Measurements from ENCODE around the gene PDZRN3.

PDZRN3 gene

DNA sequence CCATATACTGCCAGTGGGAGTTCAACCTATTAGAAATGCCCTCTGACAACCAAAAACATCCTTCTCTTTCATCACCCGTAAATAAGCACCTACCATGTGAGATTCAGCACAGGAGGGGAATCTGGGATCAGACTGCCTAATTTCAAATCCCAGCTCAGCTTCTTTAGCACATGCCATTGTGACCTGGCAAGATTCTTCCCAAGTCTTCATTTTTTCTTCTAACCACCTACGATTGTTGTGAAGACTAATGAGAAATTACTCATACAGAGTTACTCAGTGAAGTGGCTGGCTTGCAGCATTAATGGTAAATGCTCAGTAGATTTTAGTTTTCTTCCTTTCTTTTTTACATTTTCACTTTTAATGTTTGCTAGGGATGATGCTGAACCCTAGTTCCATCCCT, 176.7 kb downstream of the PDZRN3 start:
- no peak for DNase-seq

DNA sequence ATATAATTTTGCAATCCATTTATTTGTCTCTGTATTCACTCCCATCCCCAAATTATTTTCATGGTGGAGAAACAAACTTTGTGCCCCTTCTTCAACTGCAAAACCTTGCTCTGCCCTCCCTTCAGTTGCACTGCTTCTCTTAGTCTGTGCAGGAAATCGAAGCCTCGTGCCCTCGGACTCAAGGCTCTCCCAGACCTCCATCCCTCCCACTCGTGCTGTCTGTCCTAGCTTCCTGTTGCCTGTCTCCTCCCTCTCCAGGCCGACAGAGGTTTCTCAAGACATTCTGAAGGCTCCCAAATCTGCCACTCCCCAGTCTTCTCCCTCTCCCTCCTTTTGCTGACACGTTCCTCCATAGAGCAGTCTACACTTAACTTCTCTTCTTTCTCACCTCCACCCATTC, 177.6 kb downstream of the PDZRN3 start:
- DNase-seq, result no peak

DNA sequence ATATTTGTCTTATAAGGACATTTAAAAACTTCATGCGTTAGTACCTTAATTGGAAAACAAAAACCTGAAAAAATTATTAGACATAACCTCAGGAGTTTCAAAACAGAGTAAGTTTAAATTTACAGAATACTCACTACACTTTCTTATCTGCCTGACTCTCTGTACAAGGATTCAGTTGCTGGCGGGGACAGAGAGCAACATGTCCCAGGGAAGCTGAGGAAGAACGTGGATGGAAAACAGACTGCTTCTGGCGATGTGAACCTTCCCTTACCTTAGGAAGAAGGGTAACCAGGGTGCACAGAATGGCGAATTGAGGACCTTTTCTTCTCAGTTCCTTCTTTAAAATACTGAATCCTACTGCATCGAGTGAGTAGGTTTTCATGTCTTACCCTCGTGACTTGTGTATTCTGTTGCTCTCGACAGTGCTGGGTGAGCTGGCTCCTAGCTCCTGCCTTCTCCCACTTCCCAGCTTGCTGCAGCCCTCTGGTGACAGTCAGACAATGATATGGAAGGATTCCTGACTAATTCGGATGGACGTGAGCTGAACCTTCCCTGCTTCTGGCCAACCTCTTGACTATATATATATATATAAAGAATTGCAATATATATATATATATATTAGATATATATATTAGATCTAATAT, 178.2 kb downstream of the PDZRN3 start:
- no peak for DNase-seq

DNA sequence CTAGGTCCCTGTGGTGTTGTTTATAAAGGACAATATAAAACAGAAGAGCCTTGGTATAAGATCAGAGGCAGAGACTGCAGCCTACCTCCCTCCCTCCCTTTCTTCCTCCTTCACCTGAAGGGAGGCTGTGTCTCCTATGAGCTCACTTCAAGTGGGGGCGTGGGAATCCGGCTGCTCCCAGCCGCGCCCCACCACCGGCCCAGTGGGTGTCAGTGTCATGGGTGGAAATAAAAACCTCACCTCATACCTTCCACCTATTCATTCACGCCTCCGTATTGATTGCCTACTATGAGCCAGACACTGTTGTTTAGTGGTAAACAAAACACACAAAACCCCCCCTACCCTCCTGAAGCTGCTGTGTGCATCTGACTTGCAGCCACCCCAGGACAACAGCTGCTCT, 181.9 kb downstream of the PDZRN3 start:
- no peak for DNase-seq

DNA sequence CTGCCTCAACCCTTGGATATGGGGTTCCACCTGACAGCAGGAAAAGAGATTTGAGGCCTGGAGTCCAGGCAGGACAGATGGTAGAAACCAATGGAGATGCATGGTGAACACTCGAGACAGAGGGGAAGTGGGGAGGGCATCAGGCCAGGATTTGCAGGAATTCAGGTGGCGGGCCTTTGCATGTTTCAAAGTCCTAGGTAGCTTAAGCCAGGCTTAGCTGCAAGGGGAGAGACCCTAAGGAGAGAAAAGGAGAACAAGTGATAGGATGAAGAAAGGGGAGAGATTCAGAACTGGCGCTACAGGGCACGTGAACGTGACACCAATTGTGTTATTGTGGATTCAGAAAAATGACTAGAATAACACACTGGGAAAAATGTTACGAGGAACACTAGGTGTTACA, 182.6 kb downstream of the PDZRN3 start:
- DNase-seq, result no peak

DNA sequence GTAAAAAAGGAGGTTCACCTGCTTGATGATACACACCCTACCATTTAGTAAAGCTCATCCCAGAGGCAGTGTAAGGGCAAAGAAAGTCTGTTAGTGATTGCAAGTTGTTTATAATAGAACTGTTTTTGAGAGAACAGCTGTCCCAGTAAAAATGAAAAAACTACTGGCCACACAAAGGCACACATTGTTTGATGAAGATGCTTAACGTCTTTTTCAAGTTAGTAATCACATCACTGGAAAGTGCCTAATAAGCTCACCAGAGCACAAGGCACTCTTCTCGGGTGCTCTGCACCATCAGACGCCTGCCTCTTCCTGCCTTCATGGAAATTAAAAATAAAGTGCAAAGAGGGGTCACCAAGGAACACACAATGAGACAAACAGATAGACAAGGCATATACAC, 186.9 kb downstream of the PDZRN3 start:
- DNase-seq, result no peak

DNA sequence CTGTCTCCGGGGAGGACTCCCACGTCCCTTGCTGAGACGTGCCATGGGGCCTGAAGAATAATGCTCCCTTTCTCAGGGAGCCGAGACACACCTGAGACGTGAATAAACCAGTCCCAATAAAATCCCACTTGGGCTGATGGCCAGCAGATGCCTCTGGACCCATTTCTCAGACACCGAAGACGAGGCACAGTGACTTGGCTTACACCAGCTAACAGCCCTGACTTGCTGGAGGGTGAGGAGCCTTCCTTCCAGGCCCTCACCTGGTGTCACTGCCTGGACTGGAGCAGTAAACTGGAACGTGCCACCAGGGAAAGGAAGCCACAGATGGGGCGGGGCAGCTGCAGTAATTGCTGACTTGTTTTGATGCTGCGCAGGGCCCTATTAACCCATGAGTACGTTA, 189.7 kb downstream of the PDZRN3 start:
- no peak for DNase-seq

DNA sequence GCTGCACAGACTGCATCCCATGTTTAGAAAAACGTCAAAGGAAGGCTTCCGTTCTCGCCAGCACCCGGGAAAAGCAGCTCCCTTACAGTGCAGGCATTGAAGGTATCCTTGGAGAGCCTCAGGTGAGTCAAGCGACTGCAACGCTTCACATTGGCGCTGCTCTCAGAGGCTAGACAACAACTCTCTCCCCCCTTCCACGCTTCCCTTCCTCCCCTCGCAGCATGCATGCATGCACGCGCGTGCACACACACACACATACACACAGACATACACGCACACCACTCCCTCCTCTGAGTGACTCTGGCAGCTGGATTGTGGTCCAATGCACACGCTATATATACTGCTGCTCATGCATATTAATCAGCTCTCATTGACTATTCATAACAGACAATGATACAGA, 191.1 kb downstream of the PDZRN3 start:
- no peak for DNase-seq

DNA sequence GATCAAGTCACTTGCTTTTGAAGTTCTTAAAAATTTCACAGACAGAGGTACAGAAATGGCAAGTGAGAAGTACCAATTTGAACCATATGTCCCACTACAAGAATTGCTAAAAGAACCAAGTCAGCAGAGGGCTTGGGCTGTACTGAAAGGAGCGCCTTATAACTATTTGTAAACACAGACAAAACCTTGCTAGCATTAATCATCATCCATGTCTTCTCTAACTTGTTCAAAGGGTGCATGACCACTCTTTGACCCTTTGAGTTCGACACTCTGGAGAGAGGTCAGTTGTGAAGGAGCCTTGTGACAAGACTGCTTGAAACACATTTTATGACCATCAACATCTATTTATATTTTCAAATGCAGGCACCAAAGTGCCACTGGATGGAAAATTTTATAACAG, 191.7 kb downstream of the PDZRN3 start:
- DNase-seq, result no peak

DNA sequence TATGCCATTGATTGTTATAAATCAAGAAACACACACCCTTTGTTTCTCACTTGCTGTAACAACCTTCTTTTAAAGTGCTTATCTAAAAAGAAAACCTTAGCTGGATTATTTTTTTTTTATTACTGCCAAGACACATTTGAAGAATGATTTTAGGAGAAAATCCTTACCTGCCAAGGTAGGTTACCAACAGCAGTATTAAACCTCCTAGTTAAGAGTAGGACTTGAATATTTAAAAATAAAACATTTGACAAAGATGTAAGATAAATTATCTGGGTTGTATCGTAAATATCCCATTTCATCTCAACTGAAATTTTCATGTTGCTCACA, 192.1 kb downstream of the PDZRN3 start:
- DNase-seq, result no peak

DNA sequence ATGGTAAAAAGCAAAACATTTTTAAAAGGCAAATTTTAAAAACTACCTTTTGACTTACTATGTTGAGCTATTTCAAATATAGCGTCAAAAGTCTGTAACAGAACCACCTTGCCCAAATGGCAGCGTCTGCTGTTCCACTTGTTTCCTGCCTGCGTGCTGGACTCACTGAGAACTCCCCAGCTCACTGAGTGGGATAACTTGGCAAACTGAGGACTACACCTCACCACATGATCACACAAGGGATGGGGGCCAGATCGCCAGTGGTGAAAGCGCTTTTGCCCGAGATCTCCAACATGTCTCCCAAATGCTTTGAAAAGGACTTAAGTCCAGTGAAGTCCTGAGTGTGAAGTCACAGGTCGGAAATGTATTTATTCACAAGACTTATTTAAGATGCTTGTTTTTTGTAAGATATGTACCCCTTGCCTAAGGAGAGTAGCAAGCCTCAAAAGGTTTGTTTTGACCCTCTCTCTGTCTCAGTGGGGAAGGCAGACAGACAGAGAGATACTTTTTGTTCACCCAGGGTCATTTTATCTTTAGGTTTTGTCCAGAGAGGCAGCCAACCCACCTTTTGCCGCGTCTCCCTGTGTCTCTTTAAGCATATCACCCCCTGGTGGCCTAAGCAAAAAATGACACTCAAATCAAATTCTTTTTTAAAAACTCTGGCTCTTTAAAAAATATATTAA, 192.6 kb downstream of the PDZRN3 start:
- no peak for DNase-seq

DNA sequence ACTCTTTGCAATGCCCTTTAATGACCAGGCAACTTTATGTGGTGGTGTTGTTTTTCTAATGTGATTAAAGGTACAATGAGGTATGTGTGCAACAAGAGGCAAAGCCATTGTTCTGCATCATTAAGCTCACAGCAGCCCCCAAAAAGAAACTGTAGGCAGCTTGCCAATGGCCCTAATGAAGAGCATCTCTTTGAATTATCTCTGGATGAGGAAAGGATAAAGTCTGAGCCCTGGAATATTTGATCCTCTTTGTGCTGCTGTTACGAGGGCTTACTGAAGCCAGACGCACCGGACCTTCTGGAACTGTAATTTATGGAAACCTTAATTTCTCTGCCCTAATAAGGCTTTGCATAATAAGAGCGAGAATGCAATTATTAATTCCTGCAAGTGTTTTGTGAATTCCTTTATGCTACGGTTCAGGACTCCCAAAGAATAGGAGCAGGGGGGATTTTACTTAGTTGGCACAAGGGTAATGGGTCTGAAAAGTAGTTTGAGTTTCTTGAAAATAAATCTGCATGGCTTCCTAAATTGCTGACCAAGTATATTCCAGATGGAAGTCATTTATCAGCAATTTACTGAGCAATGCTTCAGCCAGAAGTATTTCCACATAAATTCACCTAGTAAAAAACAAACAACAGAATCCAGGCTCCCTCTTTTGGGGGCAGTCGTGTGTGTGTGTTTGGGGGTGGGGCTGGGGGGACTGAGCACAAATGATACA, 193.4 kb downstream of the PDZRN3 start:
- DNase-seq, result no peak

DNA sequence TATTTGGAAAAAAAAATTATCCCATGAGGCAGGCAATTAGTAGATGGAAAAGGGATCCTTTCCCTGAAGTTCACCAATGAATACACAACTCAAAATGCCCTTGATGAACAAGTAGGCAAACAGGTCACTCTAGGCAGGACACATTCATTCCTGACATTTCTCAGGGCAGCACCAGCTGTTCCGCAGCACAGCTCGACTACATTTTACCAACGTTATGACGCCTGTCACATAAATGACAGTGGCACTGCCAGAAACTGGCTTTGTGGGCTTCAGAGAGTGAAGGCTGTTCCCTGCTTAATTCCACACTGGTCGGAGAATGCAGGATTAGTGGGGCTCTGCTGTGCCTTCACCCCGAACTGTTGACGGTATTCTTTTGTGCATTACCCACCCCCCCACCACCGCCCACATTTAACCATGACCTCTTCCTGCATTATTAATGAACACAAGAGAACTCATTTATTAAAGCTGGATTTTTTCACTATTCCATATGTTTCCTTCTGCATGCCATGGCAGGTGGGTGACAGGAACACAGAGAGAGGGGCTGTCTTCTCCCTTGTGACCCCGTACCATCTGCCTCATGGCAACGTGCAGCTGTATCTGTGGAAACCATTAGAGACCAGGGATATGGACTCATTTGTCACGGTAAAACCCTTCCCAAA, 197.6 kb downstream of the PDZRN3 start:
- DNase-seq, result no peak

DNA sequence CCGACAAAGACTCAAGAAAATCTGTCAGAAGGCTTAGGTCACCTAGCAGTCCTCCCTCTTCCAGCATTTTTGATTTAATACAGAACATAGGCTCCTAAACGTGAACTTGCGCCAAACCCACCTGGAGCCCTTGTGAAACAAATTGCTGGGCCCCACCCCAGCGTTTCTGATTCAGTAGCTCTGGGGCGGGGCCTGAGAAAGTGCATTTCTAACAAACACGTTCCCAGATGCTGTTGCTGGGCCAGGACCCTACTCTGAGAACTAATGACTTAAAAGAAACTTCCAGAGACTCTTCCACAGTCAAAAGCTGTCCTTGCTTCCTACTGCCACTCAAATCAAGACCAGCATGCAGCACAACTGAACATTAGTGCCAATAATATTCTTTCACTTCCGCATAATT, 198.1 kb downstream of the PDZRN3 start:
- no peak for DNase-seq

DNA sequence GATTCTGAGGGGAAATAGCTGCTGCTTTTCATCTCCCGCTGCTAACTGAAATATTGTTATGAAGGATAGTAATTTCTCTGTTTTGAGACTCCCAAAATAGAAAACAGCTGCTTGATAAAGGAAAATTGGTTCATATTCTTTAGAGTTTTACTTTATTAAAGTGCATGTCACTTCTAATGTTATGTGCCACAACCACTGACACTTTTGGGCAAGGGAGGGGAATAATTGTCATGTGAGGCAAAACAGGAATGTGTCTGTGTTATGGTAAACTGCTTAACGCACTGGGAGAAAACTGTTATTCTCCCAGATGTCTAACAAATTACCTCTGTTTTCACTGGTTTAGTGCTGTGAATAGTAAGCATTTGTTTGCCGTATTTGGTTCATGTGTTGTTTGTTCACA, 201.6 kb downstream of the PDZRN3 start:
- no peak for DNase-seq

DNA sequence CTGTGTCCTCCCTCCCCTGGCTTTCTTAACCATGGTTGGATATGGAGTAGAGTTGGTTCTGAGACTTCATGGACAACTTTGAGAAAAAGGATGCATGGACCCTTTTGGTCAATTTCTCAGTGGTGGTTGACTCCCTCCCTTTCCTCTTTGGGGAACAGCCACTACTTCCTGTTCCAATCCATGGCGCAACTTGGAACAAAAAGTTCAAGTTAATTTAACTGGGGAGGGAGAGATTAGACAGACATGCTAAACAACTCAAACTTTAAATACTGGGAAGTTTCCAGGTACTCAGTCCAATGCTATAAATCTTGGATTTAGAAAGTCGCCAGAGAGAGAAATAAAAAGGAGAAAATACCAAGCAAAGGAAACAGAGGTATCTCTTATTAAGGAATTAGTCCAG, 202.2 kb downstream of the PDZRN3 start:
- DNase-seq, result no peak

DNA sequence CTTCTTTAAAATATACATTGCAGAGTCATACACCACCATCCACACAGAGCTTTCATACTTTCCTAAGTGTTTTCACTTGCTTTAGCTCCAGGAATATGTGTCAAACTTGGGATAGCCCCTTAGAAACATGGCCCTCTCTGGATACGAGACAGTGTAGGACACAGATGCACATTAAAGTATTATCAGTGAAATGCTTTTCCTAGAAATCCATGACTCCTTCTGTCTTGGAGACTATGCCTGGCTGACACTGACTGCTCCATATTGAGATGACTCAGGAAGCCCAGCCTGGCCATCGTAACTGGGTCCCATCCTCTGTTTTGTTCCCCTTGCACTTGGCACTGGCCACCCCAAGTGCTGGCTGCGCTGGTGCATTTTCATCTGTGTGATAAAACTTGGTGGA, 204.8 kb downstream of the PDZRN3 start:
- no peak for DNase-seq

DNA sequence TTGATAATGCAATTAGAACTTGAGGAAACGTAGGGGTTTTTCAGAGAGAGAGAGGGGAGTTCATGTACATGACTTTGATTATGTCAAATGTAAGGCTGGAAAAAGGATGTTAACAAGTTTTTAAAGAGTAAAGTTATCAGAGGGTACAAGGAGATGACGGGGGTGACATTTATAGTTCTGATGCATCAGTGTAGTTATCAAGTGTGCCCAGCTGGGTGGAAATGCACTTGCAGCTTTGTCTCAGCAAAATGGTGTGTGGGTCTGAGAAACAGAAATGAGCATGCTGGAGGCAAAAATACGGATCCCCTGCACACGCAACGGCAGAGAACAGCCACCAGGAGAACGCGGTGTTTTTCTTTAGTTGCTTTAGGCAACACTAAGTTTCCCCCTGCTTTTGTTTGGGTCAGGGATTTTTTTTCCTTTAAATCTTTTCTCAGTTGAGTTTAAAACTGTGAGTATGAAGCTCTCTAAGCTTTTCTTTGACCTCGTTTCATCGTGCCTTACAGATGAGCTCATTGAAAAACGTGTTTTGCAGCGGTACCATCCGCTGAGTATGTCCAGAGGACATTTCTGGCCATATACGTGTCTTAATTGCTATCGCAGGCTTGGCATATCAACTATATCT, 205.4 kb downstream of the PDZRN3 start:
- DNase-seq, result no peak

DNA sequence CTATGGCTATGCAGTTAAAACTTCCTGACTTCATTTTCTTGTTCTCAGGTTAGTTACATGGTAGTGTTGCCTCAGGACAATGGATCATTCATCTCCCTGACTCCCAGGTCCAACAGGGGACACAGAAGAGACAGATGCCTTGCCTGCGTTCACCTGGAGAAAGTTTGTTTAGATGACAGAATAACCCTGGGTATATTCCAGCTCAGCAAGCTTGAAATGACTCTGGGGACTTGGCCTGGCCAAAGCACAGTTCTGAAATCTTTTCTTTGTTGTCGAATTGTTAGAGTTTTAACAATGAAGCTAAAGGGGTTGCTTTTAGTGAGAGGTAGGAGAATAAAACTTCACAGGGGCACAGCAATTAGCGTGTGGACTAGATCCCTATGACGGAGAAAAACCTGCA, 206.1 kb downstream of the PDZRN3 start:
- DNase-seq, result no peak

DNA sequence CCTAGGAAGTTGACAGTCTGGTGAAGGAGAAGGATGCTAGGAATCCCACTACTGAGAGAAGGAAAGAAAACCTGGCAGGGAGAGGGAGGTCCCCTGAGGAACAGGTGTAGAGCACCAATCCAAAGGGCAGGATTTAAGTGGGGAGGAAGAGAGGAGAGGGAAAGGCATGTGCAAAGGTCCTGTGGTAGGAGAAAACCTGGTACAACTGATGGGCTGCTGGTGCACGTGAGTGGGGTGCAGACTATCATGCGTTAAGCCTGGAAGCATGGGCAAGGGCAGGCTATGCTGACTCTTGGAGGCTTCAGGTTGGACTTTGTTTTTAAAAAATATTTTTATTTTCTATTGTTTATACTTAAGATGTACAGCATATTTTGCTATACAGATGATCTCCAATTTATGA, 209.6 kb downstream of the PDZRN3 start:
- DNase-seq, result no peak

DNA sequence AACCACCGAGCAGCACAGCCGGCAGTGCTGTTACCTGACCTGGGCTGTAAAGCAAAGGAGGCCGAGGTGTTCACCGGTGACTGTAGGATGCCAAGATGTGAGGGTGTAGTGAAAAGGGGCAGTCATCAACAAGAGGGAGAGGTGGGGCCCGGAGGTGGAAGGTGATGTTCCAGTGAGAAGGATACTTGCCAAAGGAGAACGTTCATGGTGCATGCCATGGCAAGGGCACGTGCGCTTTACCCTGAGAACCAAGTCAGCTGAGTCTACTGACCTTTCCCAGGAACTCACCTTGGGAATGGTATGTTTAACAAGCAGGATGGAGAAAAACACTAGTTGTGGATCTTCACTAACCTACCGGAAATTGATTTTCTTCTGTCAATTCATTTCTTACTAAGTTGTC, 211.1 kb downstream of the PDZRN3 start:
- no peak for DNase-seq

DNA sequence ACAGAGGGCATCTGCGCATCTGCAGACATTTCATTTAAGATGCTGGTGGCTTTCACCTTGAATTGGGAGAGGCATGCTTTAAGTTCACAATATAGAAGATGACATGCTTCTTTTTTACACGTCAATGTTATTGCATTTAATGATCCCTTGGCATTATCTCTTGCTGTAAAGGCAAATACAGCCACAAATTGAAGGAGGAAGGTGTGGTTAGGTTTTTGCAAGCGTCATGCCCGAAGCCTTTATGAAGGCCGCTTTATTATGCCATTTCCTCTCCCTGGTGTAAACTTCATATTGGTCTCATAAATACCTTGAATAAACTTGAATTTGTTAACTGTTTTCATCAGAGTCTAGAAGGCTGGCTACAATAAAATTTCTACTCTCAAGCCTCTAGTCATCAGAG, 212.7 kb downstream of the PDZRN3 start:
- DNase-seq, result no peak

DNA sequence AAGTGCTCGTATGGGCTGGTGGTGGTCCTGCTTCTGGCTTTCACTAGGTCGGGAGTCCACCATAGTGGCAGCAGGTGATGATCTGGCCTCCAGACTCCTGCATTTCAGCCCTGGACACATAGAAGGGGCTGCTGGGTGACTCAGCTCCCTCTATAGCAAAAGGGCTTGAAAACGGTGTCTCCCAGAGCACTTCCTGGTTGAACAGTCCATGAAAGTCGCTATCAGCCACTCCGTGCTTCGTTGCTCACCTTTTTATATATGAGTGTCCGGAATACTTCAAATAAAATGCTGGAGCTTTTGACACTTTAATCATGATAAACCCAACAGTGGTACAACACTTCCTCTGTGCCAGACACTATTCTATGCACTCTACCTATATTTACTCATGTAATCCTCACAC, 213.2 kb downstream of the PDZRN3 start:
- DNase-seq, result no peak

All from CD4-positive, alpha-beta T cell treated with Interleukin-4 for 4 hours (primary cell).